Central memory CD8-positive, alpha-beta T cell (primary cell): Measurements from ENCODE around the gene ASB11.
A peak's percentile ranks its signal among the peaks of the same experiment; 100 is the strongest.
"Not testable (repeated sequence)": the region's sequence is repeated elsewhere in the genome, so short reads cannot be mapped to it uniquely, and the experiment has no call there.

Source experiments
- ATAC-seq: fragments of 150-1000 bp; cut with Tn5 transposase; replicated peaks from 2 replicates; pipeline ENCODE4 v1.10.0; 2022; ENCODE audit warnings: mild to moderate bottlenecking, moderate FRiP score, moderate number of reproducible peaks; ENCODE audit not compliant: poor library complexity, severe bottlenecking; ENCODE audit errors: extremely low read depth
- DNase-seq, 2 donors: peaks; one replicate each; pipeline ENCODE4 v3.0.0; 2021; ENCODE audit warnings: low spot score in 2 of 2
- H3K27ac Mint-ChIP-seq: one replicate; pipeline ENCODE4 v1.8.0; 2022; ENCODE audit warnings: low read depth, mild to moderate bottlenecking, moderate library complexity, mixed read lengths
- H3K27me3 Mint-ChIP-seq: one replicate; pipeline ENCODE4 v1.8.0; 2022; ENCODE audit warnings: mixed read lengths
- H3K36me3 Mint-ChIP-seq: one replicate; pipeline ENCODE4 v1.8.0; 2022; ENCODE audit warnings: mild to moderate bottlenecking, moderate library complexity, mixed read lengths; ENCODE audit not compliant: insufficient read depth
- H3K4me1 Mint-ChIP-seq: one replicate; pipeline ENCODE4 v1.8.0; 2022; ENCODE audit warnings: mixed read lengths
- H3K4me3 Mint-ChIP-seq: one replicate; pipeline ENCODE4 v1.8.0; 2022; ENCODE audit warnings: mild to moderate bottlenecking, moderate library complexity, mixed read lengths
- H3K9me3 Mint-ChIP-seq: one replicate; pipeline ENCODE4 v1.8.0; 2022; ENCODE audit warnings: mixed read lengths

Gene ASB11

GRCh38 chrX:15298780-15299179, 16.7 kb downstream of the ASB11 start:
- Mint-ChIP-seq H3K27ac (no peak overlapping the region), H3K27me3 (no peaks in the 10 kb centered on the region)
- no peak for ATAC-seq

GRCh38 chrX:15298201-15298600, 17.2 kb downstream of the ASB11 start:
- Mint-ChIP-seq H3K9me3 (no peaks in the 10 kb centered on the region), H3K4me3 (no peak overlapping the region), H3K36me3 (no peaks in the 10 kb centered on the region), H3K27ac (no peak overlapping the region), H3K27me3 (no peaks in the 10 kb centered on the region), H3K4me1 (no peaks in the 10 kb centered on the region)
- DNase-seq (no peak), ATAC-seq (no peak)

More at GRCh38 chrX:15298780-15299179, 16.7 kb downstream of the ASB11 start:
- DNase-seq, result no peak
- H3K36me3 Mint-ChIP-seq, result no peaks in the 10 kb centered on the region
- no peaks in the 10 kb centered on the region for H3K9me3 Mint-ChIP-seq
- H3K4me3 Mint-ChIP-seq, result no peak overlapping the region
- no peaks in the 10 kb centered on the region for H3K4me1 Mint-ChIP-seq

- Mint-ChIP-seq H3K4me1 (no peaks in the 10 kb centered on the region), H3K27me3 (no peaks in the 10 kb centered on the region), H3K27ac (no peak overlapping the region), H3K9me3 (no peaks in the 10 kb centered on the region), H3K4me3 (no peak overlapping the region), H3K36me3 (no peaks in the 10 kb centered on the region)
- DNase-seq (no peak), ATAC-seq (no peak)
Measured at GRCh38 chrX:15293451-15293850, 22.0 kb downstream of the ASB11 start.

- H3K4me1 Mint-ChIP-seq, result no peaks in the 10 kb centered on the region
- no peak for DNase-seq
- ATAC-seq, result no peak
- no peaks in the 10 kb centered on the region for H3K27me3 Mint-ChIP-seq
- H3K36me3 Mint-ChIP-seq, result no peaks in the 10 kb centered on the region
- no peaks in the 10 kb centered on the region for H3K9me3 Mint-ChIP-seq
- no peak overlapping the region for H3K27ac Mint-ChIP-seq
- no peak overlapping the region for H3K4me3 Mint-ChIP-seq
Measured at GRCh38 chrX:15292861-15293260, 22.6 kb downstream of the ASB11 start.

GRCh38 chrX:15277604-15278003, 37.8 kb downstream of the ASB11 start:
- DNase-seq, result no peak
- no peaks in the 10 kb centered on the region for H3K4me1 Mint-ChIP-seq
- no peak overlapping the region for H3K4me3 Mint-ChIP-seq
- no peaks in the 10 kb centered on the region for H3K36me3 Mint-ChIP-seq
- H3K27me3 Mint-ChIP-seq, result peaks cover 9% of the 10 kb centered on the region
- no peak for ATAC-seq
- H3K9me3 Mint-ChIP-seq, result no peaks in the 10 kb centered on the region
- no peak overlapping the region for H3K27ac Mint-ChIP-seq

GRCh38 chrX:15274946-15275345, 40.5 kb downstream of the ASB11 start:
- H3K9me3 Mint-ChIP-seq, result no peaks in the 10 kb centered on the region
- no peaks in the 10 kb centered on the region for H3K36me3 Mint-ChIP-seq
- H3K27me3 Mint-ChIP-seq, result no peaks in the 10 kb centered on the region
- no peak overlapping the region for H3K4me3 Mint-ChIP-seq
- peaks cover 3% of the 10 kb centered on the region for H3K4me1 Mint-ChIP-seq
- H3K27ac Mint-ChIP-seq, result no peak overlapping the region
- ATAC-seq (no peak), DNase-seq (no peak)

- H3K27me3 Mint-ChIP-seq, ATAC-seq, H3K9me3 Mint-ChIP-seq, H3K4me3 Mint-ChIP-seq, DNase-seq, H3K27ac Mint-ChIP-seq, H3K36me3 Mint-ChIP-seq, H3K4me1 Mint-ChIP-seq: not testable (repeated sequence)
Measured at GRCh38 chrX:15273275-15273674, 42.2 kb downstream of the ASB11 start.

GRCh38 chrX:15271757-15272156, 43.7 kb downstream of the ASB11 start:
- no peaks in the 10 kb centered on the region for H3K9me3 Mint-ChIP-seq
- ATAC-seq, result no peak
- DNase-seq, result no peak
- H3K27me3 Mint-ChIP-seq, result no peaks in the 10 kb centered on the region
- peaks cover 7% of the 10 kb centered on the region for H3K4me1 Mint-ChIP-seq
- H3K4me3 Mint-ChIP-seq, result no peak overlapping the region
- H3K36me3 Mint-ChIP-seq, result no peaks in the 10 kb centered on the region
- H3K27ac Mint-ChIP-seq, result no peak overlapping the region

GRCh38 chrX:15269618-15270521, 45.6 kb downstream of the ASB11 start, which contains the start of gene ASB9:
Gene ASB9, minus strand, starts transcription at chrX:15270083. Its CDS starts 209 bp downstream, at chrX:15269874.
- ATAC-seq (peak; percentile 32), DNase-seq (no peak)
- no peaks in the 10 kb centered on the region for H3K27me3 Mint-ChIP-seq
- no peaks in the 10 kb centered on the region for H3K36me3 Mint-ChIP-seq
- peak within 1 kb of the TSS; percentile 51 for H3K4me3 Mint-ChIP-seq
- peaks cover 7% of the 10 kb centered on the region for H3K4me1 Mint-ChIP-seq
- no peaks in the 10 kb centered on the region for H3K9me3 Mint-ChIP-seq
- no peak within 1 kb of the TSS for H3K27ac Mint-ChIP-seq

- ATAC-seq (no peak), DNase-seq (no peak)
- no peaks in the 10 kb centered on the region for H3K36me3 Mint-ChIP-seq
- H3K9me3 Mint-ChIP-seq, result no peaks in the 10 kb centered on the region
- no peak overlapping the region for H3K27ac Mint-ChIP-seq
- peaks cover 7% of the 10 kb centered on the region for H3K4me1 Mint-ChIP-seq
- H3K4me3 Mint-ChIP-seq, result no peak overlapping the region
- no peaks in the 10 kb centered on the region for H3K27me3 Mint-ChIP-seq
Measured at GRCh38 chrX:15269120-15269519, 46.3 kb downstream of the ASB11 start.

- Mint-ChIP-seq H3K27me3 (no peaks in the 10 kb centered on the region), H3K27ac (no peak overlapping the region), H3K36me3 (no peaks in the 10 kb centered on the region), H3K4me1 (no peaks in the 10 kb centered on the region), H3K9me3 (no peaks in the 10 kb centered on the region), H3K4me3 (no peak overlapping the region)
- ATAC-seq, result no peak
- DNase-seq, result no peak
Measured at GRCh38 chrX:15254852-15255251, 60.6 kb downstream of the ASB11 start.

GRCh38 chrX:15245896-15246295, 69.5 kb downstream of the ASB11 start:
- ATAC-seq, result no peak
- H3K9me3 Mint-ChIP-seq, result no peaks in the 10 kb centered on the region

GRCh38 chrX:15244421-15244820, 71.0 kb downstream of the ASB11 start:
- Mint-ChIP-seq H3K9me3 (no peaks in the 10 kb centered on the region), H3K4me3 (no peak overlapping the region), H3K27me3 (no peaks in the 10 kb centered on the region), H3K36me3 (no peaks in the 10 kb centered on the region), H3K27ac (no peak overlapping the region), H3K4me1 (no peaks in the 10 kb centered on the region)
- DNase-seq (no peak), ATAC-seq (no peak)

More at GRCh38 chrX:15245896-15246295, 69.5 kb downstream of the ASB11 start:
- no peaks in the 10 kb centered on the region for H3K27me3 Mint-ChIP-seq
- H3K4me1 Mint-ChIP-seq, result no peaks in the 10 kb centered on the region
- no peaks in the 10 kb centered on the region for H3K36me3 Mint-ChIP-seq
- no peak for DNase-seq
- H3K4me3 Mint-ChIP-seq, result no peak overlapping the region
- no peak overlapping the region for H3K27ac Mint-ChIP-seq
